ENCODE measurements around the gene ACBD4. TPM values are rescaled to one million over a fixed set of nuclear protein-coding genes. Genes with fewer than 3 reads are reported as not detected.
"Not testable (repeated sequence)": the region's sequence is repeated elsewhere in the genome, so short reads cannot be mapped to it uniquely, and the experiment has no call there.

The ACBD4 gene
- total RNA-seq, 3 donors from 2014 or later: 4.5 to 5.7 (median 4.7) TPM

DNA sequence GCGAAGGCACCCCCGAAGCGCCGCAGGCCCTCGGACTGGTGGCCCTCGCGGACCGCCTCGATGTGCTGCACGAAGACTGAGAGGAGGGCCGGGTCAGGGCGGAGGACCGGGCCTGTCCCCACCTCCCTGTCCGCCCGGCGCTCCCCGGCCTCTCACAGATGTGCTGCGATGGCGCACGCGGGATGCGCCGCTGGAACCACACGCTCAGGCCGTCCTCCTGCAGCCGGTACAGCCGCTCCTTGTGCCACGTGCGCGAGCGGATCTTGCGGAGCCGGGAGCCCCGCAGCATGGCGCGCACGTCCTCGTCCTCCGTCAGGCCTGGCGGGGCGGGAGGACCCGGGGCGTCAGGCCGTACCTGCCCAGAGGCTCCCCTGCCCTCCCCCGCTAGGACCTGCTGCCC is 14.4 kb upstream of the ACBD4 start:
- no peaks in the 10 kb centered on the region for H3K27me3 Mint-ChIP-seq (ENCODE audit: low read depth)
- H3K4me3 Mint-ChIP-seq: no peak overlapping the region
- ATAC-seq (peak in 1 of 2 donors; percentile 11), DNase-seq (no peak)
- H3K4me1 Mint-ChIP-seq (ENCODE audit: low read depth): no peaks in the 10 kb centered on the region
- H3K36me3 Mint-ChIP-seq (ENCODE audit: insufficient read depth): no peaks in the 10 kb centered on the region
- no peaks in the 10 kb centered on the region for H3K9me3 Mint-ChIP-seq

DNA sequence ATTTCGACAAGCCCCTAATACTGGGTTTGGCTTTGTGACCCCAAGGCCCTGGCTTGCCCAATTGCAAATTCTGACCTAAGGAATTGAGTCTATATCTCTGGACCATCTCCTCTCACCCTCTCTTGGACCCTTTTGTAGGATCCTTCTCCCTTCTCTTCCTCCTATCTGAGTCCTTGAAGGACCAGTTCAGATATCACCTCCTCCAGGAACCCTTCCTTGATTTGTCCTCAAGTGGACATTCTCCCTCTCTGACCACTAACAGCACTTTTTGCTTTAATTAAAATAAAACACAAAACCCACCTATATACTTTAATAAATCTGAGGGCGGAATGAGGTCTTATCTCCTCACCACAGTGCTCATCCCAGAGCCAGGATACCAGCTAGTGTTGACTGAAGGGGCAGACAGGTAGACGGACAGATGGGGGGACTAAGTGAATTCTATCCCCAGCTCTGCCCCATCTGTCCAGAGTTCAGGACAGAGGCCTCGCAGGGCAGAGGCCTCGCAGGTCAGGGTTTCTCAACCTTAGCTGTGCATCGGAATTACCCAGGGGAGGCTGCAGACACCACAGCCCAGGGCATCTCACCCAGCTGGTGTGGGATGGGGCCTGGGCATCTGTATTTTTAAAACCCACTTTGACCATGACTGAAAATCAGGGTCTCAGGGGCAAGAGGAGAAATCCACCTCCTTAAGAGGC is 12.3 kb upstream of the ACBD4 start:
- ATAC-seq (no peak), DNase-seq (no peak)
- H3K4me1 Mint-ChIP-seq (ENCODE audit: low read depth): no peaks in the 10 kb centered on the region
- no peaks in the 10 kb centered on the region for H3K9me3 Mint-ChIP-seq
- H3K36me3 Mint-ChIP-seq (ENCODE audit: insufficient read depth): no peaks in the 10 kb centered on the region
- H3K4me3 Mint-ChIP-seq: no peak overlapping the region
- H3K27me3 Mint-ChIP-seq (ENCODE audit: low read depth): no peaks in the 10 kb centered on the region

DNA sequence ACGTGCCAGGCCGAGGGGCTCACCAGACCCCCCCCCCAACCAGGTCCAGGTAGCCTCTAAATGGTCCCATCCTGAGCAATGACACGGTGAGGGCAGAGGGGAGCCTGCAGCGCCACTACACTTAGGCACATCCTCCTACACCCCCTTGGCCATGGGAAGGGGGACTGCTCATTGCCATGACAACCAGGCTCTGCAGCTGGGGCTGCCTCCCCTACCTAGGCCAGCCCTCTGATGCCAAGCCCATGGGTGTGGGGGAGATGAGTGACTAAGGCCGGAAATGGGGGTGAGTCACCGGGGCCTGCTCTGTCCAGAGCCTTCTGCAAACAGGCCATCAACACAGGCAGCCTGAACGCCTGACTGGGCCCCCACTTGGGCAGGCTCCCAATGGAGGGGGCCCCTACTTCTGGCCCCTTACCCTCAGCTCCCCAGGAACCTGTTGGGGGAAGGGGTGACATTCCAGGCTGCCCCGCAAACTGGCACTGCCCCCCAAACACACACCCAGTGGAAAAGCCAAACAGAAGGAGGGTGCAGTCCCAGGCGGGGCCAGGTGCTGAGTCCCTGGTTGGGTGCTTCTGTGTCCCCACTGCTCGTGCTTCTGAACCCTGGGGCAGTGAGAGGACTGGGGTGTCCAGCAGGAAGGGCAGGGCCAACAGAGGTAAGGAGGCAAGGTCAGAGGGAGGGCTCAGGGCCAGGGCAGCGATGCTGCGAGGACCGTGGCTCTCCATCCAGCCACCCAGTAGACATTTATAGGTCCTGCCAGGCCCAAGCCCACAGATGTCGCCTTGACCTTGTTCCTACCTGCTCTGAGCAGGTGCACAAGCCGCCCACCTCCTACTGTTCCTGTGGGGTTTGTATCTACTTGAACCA is 11.3 kb upstream of the ACBD4 start:
- Mint-ChIP-seq H3K9me3 (no peaks in the 10 kb centered on the region), H3K36me3 (ENCODE audit: insufficient read depth) (no peaks in the 10 kb centered on the region), H3K4me3 (no peak overlapping the region), H3K27me3 (ENCODE audit: low read depth) (no peaks in the 10 kb centered on the region), H3K4me1 (ENCODE audit: low read depth) (no peaks in the 10 kb centered on the region)
- DNase-seq (no peak), ATAC-seq (peak; percentile 42 to 74)

DNA sequence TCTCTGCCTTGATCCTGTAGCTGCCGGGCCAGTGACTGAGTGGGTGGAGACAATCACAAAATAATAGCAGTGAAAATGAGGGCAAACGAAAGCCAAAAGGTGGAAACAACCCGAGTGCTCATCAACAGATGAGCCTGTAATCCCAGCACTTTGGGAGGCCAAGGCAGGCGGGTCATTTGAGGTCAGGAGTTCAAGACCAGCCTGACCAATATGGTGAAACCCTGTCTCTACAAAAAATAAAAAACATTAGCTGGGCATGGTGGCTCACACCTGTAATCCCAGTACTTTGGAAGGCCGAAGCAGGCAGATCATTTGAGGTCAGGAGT is 10.7 kb upstream of the ACBD4 start:
- H3K27me3 Mint-ChIP-seq (ENCODE audit: low read depth); H3K9me3 Mint-ChIP-seq; ATAC-seq; H3K36me3 Mint-ChIP-seq (ENCODE audit: insufficient read depth); H3K4me1 Mint-ChIP-seq (ENCODE audit: low read depth); H3K4me3 Mint-ChIP-seq; DNase-seq: not testable (repeated sequence)

DNA sequence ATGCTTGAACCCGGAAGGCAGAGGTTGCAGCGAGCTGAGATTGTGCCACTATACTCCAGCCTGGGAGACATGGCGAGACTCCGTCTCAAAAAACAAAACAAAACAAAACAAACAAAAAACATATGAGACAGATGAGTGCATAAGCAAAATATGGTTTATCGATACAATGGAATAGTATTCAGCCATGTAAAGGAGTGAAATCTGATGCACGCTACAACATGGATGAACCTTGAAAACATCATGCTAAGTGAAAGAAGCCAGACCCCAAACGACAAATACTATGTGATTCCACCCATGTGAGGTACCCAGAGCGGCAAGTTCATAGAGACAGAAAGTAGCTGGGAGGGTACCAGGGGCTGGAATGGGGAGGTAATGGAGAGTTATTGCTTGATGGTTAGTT is 10.0 kb upstream of the ACBD4 start:
- no peak for ATAC-seq
- H3K4me3 Mint-ChIP-seq: no peak overlapping the region

DNA sequence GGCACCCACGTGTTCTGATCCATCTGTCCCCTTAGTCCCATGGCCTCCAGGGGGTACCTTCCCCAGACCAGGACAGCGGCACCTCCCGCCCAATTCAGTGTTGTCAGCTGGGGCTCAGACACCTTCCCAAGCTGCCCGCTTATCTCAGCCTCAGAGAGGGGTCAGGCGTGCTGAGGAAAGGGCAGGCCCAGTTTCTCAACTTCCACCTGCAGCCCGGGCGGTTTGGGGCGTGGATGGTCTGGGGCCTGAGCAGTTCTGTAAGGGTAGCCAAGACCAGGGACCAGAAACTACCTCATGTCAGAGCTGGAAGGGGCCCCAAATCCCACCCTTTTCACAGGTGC is 8.3 kb upstream of the ACBD4 start:
- no peaks in the 10 kb centered on the region for H3K4me1 Mint-ChIP-seq (ENCODE audit: low read depth)
- ATAC-seq (no peak), DNase-seq (no peak)
- H3K36me3 Mint-ChIP-seq (ENCODE audit: insufficient read depth): no peaks in the 10 kb centered on the region
- H3K27me3 Mint-ChIP-seq (ENCODE audit: low read depth): no peaks in the 10 kb centered on the region
- no peak overlapping the region for H3K4me3 Mint-ChIP-seq
- no peaks in the 10 kb centered on the region for H3K9me3 Mint-ChIP-seq

More for the DNA sequence above, 10.0 kb upstream of the ACBD4 start:
- DNase-seq: no peak
- Mint-ChIP-seq H3K36me3 (ENCODE audit: insufficient read depth) (no peaks in the 10 kb centered on the region), H3K4me1 (ENCODE audit: low read depth) (no peaks in the 10 kb centered on the region), H3K9me3 (no peaks in the 10 kb centered on the region), H3K27me3 (ENCODE audit: low read depth) (no peaks in the 10 kb centered on the region)

DNA sequence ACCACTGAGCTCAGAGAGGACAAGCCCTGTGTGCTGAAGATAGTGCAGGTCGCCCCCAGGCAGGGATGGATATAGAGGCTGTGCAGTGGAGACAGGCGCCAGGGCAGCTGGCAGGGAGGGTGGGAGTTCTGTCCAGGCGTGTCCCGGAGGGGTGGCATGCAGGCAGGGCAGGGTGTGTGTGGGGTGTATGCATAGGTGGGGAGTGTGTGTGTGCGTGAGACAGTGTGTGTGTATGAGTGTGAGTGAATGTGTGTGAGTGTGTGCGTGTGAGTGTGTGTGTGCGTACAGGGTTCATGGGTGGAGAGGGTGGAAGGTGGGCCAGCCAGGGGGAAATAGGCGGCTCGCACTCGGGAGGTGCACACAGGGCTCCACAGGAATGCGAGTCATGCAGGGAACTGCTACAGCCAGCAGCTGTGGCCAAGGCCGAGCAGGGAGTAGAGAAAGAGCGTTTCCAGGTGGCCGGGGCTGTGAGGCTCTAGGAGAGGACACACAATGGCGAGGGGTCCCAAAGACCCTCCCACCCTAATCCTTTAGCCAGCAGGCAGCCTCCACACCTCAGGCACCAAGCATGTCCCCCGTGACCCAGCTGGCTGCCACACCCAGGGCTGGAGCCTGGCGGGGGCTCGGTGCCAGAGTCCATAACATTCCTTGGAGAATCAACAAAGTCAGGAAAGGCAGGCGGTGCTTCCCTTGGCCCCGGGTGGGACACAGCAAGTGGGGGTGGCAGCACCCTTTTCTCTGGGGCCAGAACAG is 7.8 kb upstream of the ACBD4 start:
- no peaks in the 10 kb centered on the region for H3K9me3 Mint-ChIP-seq
- no peaks in the 10 kb centered on the region for H3K4me1 Mint-ChIP-seq (ENCODE audit: low read depth)
- H3K27me3 Mint-ChIP-seq (ENCODE audit: low read depth): no peaks in the 10 kb centered on the region
- no peak for ATAC-seq
- no peak for DNase-seq
- H3K36me3 Mint-ChIP-seq (ENCODE audit: insufficient read depth): no peaks in the 10 kb centered on the region
- no peak overlapping the region for H3K4me3 Mint-ChIP-seq

DNA sequence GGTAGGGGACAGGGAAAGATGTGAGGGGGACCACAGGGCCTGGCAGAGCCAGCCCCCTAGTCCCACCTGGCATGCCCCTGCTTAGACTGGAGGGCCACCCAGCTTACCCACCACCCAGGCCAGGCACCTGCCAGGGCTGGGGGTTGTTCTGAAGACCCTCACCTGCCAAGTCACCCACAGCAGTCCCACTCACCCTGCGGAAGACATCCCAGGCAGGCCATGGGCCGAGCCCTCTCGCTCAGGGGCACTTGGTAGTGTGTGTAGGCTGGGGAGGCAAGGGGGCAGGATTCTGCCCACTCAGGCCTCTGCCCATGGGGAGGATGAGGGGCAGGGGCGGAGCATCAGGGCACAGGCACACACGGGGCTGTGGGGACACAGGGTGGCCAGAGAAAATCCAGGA is 7.2 kb upstream of the ACBD4 start:
- no peak overlapping the region for H3K4me3 Mint-ChIP-seq
- H3K27me3 Mint-ChIP-seq (ENCODE audit: low read depth): no peaks in the 10 kb centered on the region
- H3K9me3 Mint-ChIP-seq: no peaks in the 10 kb centered on the region
- DNase-seq: no peak
- H3K4me1 Mint-ChIP-seq (ENCODE audit: low read depth): peaks cover 2% of the 10 kb centered on the region
- no peak for ATAC-seq
- no peaks in the 10 kb centered on the region for H3K36me3 Mint-ChIP-seq (ENCODE audit: insufficient read depth)

DNA sequence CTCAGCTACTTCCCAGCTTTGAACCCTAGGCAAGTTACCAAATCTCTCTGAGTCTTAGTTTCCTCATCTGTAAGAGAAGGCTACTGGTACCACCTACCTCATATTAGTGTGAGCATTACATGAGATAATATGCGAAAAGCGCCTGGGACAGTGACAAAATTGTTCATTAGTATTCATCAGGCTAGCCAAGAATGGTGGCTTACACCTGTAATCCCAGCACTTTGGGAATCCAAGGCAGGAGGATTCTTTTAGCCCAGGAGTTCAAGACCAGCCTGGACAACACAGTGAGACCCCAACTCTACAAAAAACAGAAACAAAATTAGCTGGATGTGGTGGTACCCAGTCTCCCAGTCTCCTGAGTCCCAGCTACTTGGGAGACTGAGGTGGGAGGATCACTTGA is 6.5 kb upstream of the ACBD4 start:
- H3K9me3 Mint-ChIP-seq: no peaks in the 10 kb centered on the region
- H3K27me3 Mint-ChIP-seq (ENCODE audit: low read depth): no peaks in the 10 kb centered on the region
- DNase-seq (no peak), ATAC-seq (no peak)
- H3K4me3 Mint-ChIP-seq: no peak overlapping the region
- no peaks in the 10 kb centered on the region for H3K36me3 Mint-ChIP-seq (ENCODE audit: insufficient read depth)
- H3K4me1 Mint-ChIP-seq (ENCODE audit: low read depth): peaks cover 4% of the 10 kb centered on the region

DNA sequence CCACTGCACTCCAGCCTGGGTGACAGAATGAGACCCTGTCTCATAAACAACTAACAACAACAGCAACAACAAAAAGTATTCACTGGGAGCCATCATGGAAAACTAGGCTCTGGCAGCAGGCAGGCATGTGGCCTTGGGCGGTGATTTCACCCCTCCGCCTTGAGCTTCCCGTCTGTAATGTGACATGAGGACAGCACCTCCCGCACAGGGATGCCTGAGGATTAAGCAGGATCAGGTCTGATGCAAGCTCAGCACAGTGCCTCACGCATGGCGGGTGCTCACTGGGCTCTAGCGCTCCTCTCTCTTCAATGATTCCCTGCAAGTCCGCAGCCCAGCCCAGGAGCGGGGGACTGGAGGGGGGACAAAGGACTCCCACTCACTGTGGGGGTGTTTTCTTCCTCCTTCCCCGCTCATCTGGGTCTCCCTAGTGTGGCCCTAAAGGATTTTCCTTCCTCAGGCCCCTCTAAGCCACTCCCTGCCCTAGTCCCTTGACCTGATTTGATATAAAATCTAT is 6.0 kb upstream of the ACBD4 start:
- no peaks in the 10 kb centered on the region for H3K36me3 Mint-ChIP-seq (ENCODE audit: insufficient read depth)
- no peaks in the 10 kb centered on the region for H3K27me3 Mint-ChIP-seq (ENCODE audit: low read depth)
- no peak overlapping the region for H3K4me3 Mint-ChIP-seq
- DNase-seq (no peak), ATAC-seq (no peak)
- peaks cover 4% of the 10 kb centered on the region for H3K4me1 Mint-ChIP-seq (ENCODE audit: low read depth)
- H3K9me3 Mint-ChIP-seq: no peaks in the 10 kb centered on the region

DNA sequence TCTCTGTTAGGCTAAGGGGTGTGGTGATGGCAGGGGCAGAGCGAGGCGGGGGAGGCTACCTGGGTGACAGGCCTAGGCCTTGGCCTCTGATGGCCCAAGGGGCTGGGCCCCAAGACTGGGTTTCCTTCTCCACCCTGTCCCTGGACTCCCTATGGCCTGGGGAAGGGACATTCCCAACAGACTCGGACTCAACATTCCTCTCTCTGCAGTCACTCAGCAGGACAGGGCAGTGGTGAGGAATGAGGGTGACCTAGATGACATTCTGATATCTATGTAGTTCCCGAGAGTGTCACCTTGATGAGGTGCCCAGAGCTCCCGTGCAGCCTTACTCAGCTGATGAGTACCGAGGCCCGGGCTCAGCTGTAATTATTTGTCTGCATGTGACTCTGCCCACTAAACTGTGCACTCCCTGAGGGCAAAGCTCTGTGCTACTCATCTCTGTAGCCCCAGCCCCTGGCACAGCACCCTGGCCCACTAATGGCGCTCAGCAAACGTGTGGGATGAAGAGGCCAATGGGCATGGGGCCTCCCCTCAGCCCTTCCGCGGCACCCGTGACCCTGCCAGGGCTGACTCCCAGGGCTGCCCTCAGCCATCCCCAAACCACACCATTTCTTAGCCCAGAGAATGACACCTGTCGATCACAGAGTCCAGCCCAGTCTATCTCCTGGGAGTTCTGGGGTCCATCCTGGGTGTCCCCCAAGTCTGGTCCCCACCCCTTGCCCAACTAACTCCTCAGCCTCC is 5.4 kb upstream of the ACBD4 start:
- Mint-ChIP-seq H3K36me3 (ENCODE audit: insufficient read depth) (no peaks in the 10 kb centered on the region), H3K9me3 (no peaks in the 10 kb centered on the region), H3K27me3 (ENCODE audit: low read depth) (no peaks in the 10 kb centered on the region), H3K4me1 (ENCODE audit: low read depth) (peaks cover 5% of the 10 kb centered on the region), H3K4me3 (peak overlapping the region; percentile 27)
- DNase-seq: no peak
- no peak for ATAC-seq

DNA sequence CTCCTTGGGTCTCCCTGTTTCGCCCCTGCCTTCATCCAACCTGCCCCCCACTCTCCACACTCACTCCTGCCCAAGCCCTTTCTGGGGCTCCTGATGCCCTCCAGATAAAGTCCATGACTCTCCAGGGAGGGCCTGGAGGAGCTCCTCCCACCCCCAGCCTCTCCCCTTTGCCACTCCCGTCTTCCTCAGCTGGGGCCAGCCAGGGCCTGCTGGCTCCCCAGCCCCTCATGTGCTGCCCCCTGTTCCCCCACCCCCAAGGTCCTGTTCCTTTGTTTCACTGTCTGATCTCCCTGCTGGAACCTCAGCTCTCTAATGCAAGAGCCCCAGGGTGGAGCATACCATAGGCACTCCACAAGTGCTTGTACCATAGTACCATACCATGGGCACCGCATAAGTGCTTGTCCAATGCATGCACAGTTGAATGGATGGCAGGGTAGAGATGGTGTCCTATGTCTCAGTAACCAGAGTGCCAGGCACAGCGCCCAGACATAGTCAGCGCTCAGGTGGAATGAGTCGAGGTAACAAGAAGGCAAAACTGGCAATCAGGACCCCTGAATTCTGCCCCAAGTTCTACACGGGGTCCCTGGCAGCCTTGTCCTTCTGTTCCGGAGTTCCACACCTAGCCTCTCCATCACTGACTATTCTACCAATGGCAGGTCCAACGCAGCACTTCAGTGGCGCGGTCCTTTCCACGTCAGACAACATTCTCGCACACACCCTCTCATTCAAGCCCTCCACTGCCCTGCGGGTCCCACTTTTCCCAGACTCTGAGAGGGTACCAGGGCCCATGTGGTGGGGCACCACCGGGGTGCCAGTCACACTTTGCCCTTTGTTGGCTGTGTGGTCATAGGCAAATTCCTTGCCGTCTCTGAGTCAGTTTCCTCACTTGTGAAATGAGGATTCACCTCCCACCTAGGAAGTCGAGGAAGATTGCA is 4.5 kb upstream of the ACBD4 start:
- no peak for DNase-seq
- Mint-ChIP-seq H3K9me3 (no peaks in the 10 kb centered on the region), H3K27me3 (ENCODE audit: low read depth) (no peaks in the 10 kb centered on the region), H3K36me3 (ENCODE audit: insufficient read depth) (no peaks in the 10 kb centered on the region), H3K4me1 (ENCODE audit: low read depth) (peaks cover 10% of the 10 kb centered on the region), H3K4me3 (peak overlapping the region; percentile 54)
- no peak for ATAC-seq

DNA sequence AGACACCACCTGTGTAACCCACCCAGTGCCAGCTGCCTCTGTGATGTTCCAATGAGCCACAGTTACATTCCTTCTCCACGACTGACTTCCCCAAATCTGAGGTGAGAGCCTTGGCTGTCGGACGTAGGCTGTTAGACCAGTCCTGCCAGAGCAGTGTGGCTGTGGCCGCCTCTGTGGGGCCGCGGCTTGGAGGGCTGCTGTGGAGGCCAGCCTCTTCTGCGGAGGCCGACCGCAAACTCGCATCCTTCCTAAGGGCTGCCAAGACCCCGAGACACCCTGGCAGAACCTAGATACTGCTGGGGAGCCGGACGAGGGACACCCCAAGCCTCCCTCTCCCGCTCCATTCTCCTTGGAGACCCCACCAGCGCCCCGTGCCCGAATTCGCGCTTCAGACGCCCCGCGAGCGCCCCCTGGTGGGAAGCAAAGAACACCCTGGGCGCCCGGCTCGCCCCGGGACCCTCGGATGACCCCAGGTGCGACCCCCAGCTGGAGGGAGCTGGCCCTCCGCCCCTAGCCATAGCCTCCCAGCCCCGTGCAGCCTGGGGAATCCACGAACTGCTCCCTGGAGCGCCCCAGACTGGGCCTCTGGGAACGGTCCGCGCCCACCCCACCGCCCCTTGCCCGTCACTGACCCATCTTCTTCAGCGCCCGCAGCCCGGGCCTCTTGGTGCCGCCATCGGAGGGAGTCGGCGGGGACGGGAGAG is 3.7 kb upstream of the ACBD4 start:
- Mint-ChIP-seq H3K4me1 (ENCODE audit: low read depth) (peaks cover 15% of the 10 kb centered on the region), H3K4me3 (peak overlapping the region; percentile 54), H3K36me3 (ENCODE audit: insufficient read depth) (no peaks in the 10 kb centered on the region), H3K27me3 (ENCODE audit: low read depth) (no peaks in the 10 kb centered on the region), H3K9me3 (no peaks in the 10 kb centered on the region)
- no peak for ATAC-seq
- peak; percentile 44 for DNase-seq

Data from activated T-cell treated with anti-CD3 and anti-CD28 coated beads, Interleukin-2, amount 50 U/mL, for 4 hours (primary cell).